GM18519 (cell line): ENCODE results near the gene NUDT8.
"Not testable (repeated sequence)": the region's sequence is repeated elsewhere in the genome, so short reads cannot be mapped to it uniquely, and the experiment has no call there.

Experiments used
- ATAC-seq: cut with Tn5 transposase; IDR thresholded peaks from one replicate; pipeline ENCODE4 v1.9.1; 2021; ENCODE audit warnings: mild to moderate bottlenecking, moderate library complexity; ENCODE audit not compliant: unreplicated experiment, low FRiP score

Gene NUDT8

GRCh38 chr11:67644042-67644441 lies 14.3 kb upstream of the NUDT8 start:
- no peak for ATAC-seq

GRCh38 chr11:67642173-67643120 lies 12.7 kb upstream of the NUDT8 start:
- no peak for ATAC-seq

GRCh38 chr11:67641338-67642172 lies 11.8 kb upstream of the NUDT8 start:
- ATAC-seq: no peak

GRCh38 chr11:67640758-67641337 lies 11.1 kb upstream of the NUDT8 start:
- no peak for ATAC-seq

- no peak for ATAC-seq
These were observed 10.5 kb upstream of the NUDT8 start for GRCh38 chr11:67640021-67640757.

GRCh38 chr11:67639438-67639859 lies 9.7 kb upstream of the NUDT8 start, which contains the start of gene TBX10:
Gene TBX10, minus strand, starts transcription at chr11:67639763. Its CDS starts 291 bp downstream, at chr11:67639472.
- no peak for ATAC-seq

- no peak for ATAC-seq
These were observed 9.0 kb upstream of the NUDT8 start for GRCh38 chr11:67638535-67639437.

GRCh38 chr11:67637441-67637840 lies 7.7 kb upstream of the NUDT8 start:
- ATAC-seq: not testable (repeated sequence)

GRCh38 chr11:67636962-67637361 lies 7.2 kb upstream of the NUDT8 start:
- ATAC-seq: no peak

GRCh38 chr11:67635231-67635521 lies 5.4 kb upstream of the NUDT8 start:
- no peak for ATAC-seq

GRCh38 chr11:67634366-67635230 lies 4.9 kb upstream of the NUDT8 start:
- ATAC-seq: no peak

GRCh38 chr11:67633758-67634365 lies 4.1 kb upstream of the NUDT8 start:
- ATAC-seq: no peak

- no peak for ATAC-seq
These were observed 3.4 kb upstream of the NUDT8 start for GRCh38 chr11:67632982-67633755.

GRCh38 chr11:67632175-67632981 lies 2.6 kb upstream of the NUDT8 start:
- ATAC-seq: no peak

- no peak for ATAC-seq
These were observed 2.1 kb upstream of the NUDT8 start for GRCh38 chr11:67631853-67632174.

GRCh38 chr11:67631411-67631810 lies 1.7 kb upstream of the NUDT8 start:
- no peak for ATAC-seq

- no peak for ATAC-seq
These were observed 1.2 kb upstream of the NUDT8 start for GRCh38 chr11:67630943-67631331.
